SK-N-SH treated with all-trans-retinoic acid at 6 μM for 48 hours (cell line): ENCODE measurements around the gene SRP14.
A peak's percentile ranks its signal among the peaks of the same experiment; 100 is the strongest.

Experiments
- ATAC-seq: fragments of 200-7000 bp; cut with Tn5 transposase; 3 replicates; pipeline ENCODE4 v1.9.1; 2020; ENCODE audit warnings: mild to moderate bottlenecking, moderate library complexity
- ARNTL ChIP-seq: fragments of 450-650 bp; formaldehyde crosslinking; IDR thresholded peaks from 2 replicates; pipeline ENCODE4 v1.5.0; 2020; ENCODE audit warnings: low read depth, mild to moderate bottlenecking, moderate library complexity, borderline replicate concordance
- BACH2 ChIP-seq: fragments of 250-450 bp; sonication (Bioruptor Pico); IDR thresholded peaks from 2 replicates; pipeline ENCODE4 v1.9.0; 2021; ENCODE audit warnings: mild to moderate bottlenecking, borderline replicate concordance
- GLIS3 ChIP-seq: fragments of 250-450 bp; sonication (Bioruptor Pico); IDR thresholded peaks from 2 replicates; pipeline ENCODE4 v1.5.0; 2020; ENCODE audit warnings: mild to moderate bottlenecking, moderate library complexity
- ISL1 ChIP-seq: fragments of 250-450 bp; sonication (Bioruptor Pico); IDR thresholded peaks from 2 replicates; pipeline ENCODE4 v2.1.2; 2022; ENCODE audit warnings: mild to moderate bottlenecking, moderate library complexity
- OSR1 ChIP-seq: fragments of 250-450 bp; sonication (Bioruptor Pico); IDR thresholded peaks from 2 replicates; pipeline ENCODE4 v1.8.0; 2022; ENCODE audit warnings: moderate library complexity, mild to moderate bottlenecking, inconsistent platforms
- PPARA ChIP-seq: fragments of 250-450 bp; sonication (Bioruptor Pico); IDR thresholded peaks from 2 replicates; pipeline ENCODE4 v1.5.0; 2020; ENCODE audit warnings: mild to moderate bottlenecking, borderline replicate concordance
- RARB ChIP-seq: fragments of 250-450 bp; sonication (Bioruptor Pico); IDR thresholded peaks from 2 replicates; pipeline ENCODE4 v1.8.0; 2021; ENCODE audit warnings: mild to moderate bottlenecking, moderate library complexity
- TOX ChIP-seq: fragments of 250-450 bp; sonication (Bioruptor Pico); IDR thresholded peaks from 2 replicates; pipeline ENCODE4 v1.8.0; 2021; ENCODE audit warnings: mild to moderate bottlenecking, moderate library complexity, borderline replicate concordance
- ZC3H10 ChIP-seq: fragments of 250-450 bp; sonication (Bioruptor Pico); IDR thresholded peaks from 2 replicates; pipeline ENCODE4 v1.5.1; 2021; ENCODE audit warnings: mild to moderate bottlenecking, moderate library complexity
- ZFP3 ChIP-seq: fragments of 250-450 bp; sonication (Bioruptor Pico); IDR thresholded peaks from 2 replicates; pipeline ENCODE4 v1.5.0; 2020; ENCODE audit warnings: mild to moderate bottlenecking, moderate library complexity
- ZNF565 ChIP-seq: fragments of 450-650 bp; formaldehyde crosslinking; conservative IDR thresholded peaks from 2 replicates; pipeline ENCODE4 v1.5.0; 2020; ENCODE audit warnings: low read depth, mild to moderate bottlenecking, moderate library complexity
- ZNF70 ChIP-seq: fragments of 450-650 bp; formaldehyde crosslinking; IDR thresholded peaks from 2 replicates; pipeline ENCODE4 v1.5.0; 2020; ENCODE audit warnings: mild to moderate bottlenecking, moderate library complexity
- ZNF8 ChIP-seq: fragments of 450-650 bp; formaldehyde crosslinking; IDR thresholded peaks from 2 replicates; pipeline ENCODE4 v1.5.0; 2020; ENCODE audit warnings: mild to moderate bottlenecking, moderate library complexity
- TF ChIP-seq, protein P1 (sequence below): fragments of 250-450 bp; sonication (Bioruptor Pico); IDR thresholded peaks from 2 replicates; pipeline ENCODE4 v1.5.1; 2020; ENCODE audit warnings: low read depth, mild to moderate bottlenecking, moderate library complexity
- TF ChIP-seq, protein P2 (sequence below): fragments of 250-450 bp; sonication (Bioruptor Pico); IDR thresholded peaks from 2 replicates; pipeline ENCODE4 v1.5.1; 2021; ENCODE audit warnings: mild to moderate bottlenecking, moderate library complexity
- TF ChIP-seq, protein P3 (sequence below): fragments of 250-450 bp; sonication (Bioruptor Pico); IDR thresholded peaks from 2 replicates; pipeline ENCODE4 v1.8.0; 2021; ENCODE audit warnings: low read depth, mild to moderate bottlenecking, moderate library complexity, borderline replicate concordance
- TF ChIP-seq, protein P4 (sequence below): fragments of 250-450 bp; sonication (Bioruptor Pico); IDR thresholded peaks from 2 replicates; pipeline ENCODE4 v1.5.0; 2020; ENCODE audit warnings: mild to moderate bottlenecking, moderate library complexity

Gene SRP14

DNA sequence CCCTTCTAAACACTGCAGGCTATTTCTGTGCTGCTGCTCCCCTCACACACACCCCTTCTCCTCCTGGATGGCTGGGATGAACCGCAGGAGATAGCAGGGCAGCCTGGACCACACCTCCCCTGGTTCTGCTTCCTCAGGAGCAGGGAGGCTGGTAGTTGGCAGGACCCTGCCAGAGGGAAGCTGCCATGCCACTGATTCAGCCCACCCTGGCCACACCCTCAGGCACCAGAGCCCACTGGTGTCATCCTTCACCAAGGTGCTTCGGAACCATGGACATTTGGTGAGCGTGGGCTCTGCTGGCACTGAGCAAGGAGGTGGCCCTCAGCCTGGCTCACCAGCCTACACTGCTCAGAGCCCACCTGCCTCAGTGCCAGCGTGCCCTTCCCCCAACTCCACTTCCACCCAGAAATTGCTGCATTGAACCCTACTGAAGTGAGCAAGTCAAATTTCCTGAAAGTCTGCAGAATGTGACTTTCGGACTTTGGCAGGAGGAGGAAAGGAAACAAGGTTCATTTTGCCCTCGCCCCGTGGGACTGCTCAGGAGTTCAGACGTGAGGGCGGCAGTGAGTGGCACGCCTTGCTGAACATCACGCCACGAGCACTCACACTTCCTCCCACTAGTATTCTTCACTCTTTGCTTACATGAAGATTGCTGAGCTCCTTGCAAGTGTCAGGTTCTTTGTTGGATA is 43.4 kb upstream of the SRP14 start:
- peak; percentile 48 for ATAC-seq
- TF ChIP-seq, protein P1, sequence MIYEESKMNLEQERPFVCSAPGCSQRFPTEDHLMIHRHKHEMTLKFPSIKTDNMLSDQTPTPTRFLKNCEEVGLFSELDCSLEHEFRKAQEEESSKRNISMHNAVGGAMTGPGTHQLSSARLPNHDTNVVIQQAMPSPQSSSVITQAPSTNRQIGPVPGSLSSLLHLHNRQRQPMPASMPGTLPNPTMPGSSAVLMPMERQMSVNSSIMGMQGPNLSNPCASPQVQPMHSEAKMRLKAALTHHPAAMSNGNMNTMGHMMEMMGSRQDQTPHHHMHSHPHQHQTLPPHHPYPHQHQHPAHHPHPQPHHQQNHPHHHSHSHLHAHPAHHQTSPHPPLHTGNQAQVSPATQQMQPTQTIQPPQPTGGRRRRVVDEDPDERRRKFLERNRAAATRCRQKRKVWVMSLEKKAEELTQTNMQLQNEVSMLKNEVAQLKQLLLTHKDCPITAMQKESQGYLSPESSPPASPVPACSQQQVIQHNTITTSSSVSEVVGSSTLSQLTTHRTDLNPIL = no peak
- TF ChIP-seq TOX (CRISPR knock-in tag) (no peak), ZFP3 (CRISPR knock-in tag) (no peak), RARB (CRISPR knock-in tag) (no peak), PPARA (no peak), ZNF565 (CRISPR knock-in tag) (no peak), ARNTL (CRISPR knock-in tag) (no peak), OSR1 (CRISPR knock-in tag) (no peak), ZNF70 (no peak)
- TF ChIP-seq, protein P2, sequence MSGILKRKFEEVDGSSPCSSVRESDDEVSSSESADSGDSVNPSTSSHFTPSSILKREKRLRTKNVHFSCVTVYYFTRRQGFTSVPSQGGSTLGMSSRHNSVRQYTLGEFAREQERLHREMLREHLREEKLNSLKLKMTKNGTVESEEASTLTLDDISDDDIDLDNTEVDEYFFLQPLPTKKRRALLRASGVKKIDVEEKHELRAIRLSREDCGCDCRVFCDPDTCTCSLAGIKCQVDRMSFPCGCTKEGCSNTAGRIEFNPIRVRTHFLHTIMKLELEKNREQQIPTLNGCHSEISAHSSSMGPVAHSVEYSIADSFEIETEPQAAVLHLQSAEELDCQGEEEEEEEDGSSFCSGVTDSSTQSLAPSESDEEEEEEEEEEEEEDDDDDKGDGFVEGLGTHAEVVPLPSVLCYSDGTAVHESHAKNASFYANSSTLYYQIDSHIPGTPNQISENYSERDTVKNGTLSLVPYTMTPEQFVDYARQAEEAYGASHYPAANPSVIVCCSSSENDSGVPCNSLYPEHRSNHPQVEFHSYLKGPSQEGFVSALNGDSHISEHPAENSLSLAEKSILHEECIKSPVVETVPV (CRISPR knock-in tag) = no peak

DNA sequence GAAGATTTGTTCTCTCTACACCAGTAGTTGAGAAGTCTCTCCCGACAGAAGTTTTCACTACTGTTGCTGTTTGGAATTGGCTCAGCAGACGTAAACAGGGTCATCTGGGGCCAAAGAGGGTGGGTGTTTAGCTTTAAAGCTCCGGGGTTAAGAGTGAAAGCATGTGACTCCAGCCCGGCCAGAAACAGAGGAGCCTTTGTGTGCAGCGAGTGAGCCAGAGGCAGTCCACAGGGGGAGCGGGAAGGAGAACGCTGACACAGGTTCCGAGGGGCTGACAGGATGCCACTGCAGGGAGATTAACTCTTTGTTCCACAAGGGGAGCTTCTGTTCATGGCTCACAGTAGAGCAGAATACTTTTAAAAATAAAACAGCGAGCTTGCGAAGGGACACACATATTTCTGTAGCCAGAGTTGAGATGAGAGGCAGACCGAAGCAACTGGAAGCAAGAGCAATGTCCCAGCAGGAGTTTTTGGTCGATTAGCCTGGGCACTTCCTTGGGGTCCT is 42.8 kb upstream of the SRP14 start:
- TF ChIP-seq ZFP3 (CRISPR knock-in tag) (peak; percentile 37; the same call in 1 of the 2 replicates), RARB (CRISPR knock-in tag) (no peak)
- ATAC-seq = peak; percentile 95

DNA sequence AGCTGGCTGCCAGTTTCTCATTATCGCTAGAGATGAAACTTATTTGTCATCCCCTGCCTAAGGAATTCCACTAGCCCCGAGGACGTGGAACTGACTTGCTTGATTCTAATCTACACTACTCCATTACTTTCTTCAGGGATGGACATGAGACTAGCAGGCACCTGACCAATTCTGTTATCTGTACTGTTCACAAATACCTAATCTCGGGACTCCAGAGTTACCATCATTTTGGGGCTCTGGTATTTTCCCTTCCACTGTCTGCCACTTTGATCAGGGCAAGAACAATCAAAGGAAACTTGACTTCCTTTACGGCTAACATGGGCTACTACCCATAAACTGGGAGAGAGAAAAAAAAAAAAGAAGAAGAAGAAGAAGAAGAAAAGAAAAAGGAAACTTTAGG is 41.9 kb upstream of the SRP14 start:
- ATAC-seq = no peak
- TF ChIP-seq, protein P2 (CRISPR knock-in tag) = no peak
- TF ChIP-seq ZC3H10 (CRISPR knock-in tag) (no peak), ZFP3 (CRISPR knock-in tag) (no peak), BACH2 (CRISPR knock-in tag) (no peak), ISL1 (no peak), PPARA (no peak), GLIS3 (no peak), OSR1 (CRISPR knock-in tag) (no peak), ZNF70 (no peak), ZNF8 (CRISPR knock-in tag) (no peak), ARNTL (CRISPR knock-in tag) (no peak)
- TF ChIP-seq, protein P3, sequence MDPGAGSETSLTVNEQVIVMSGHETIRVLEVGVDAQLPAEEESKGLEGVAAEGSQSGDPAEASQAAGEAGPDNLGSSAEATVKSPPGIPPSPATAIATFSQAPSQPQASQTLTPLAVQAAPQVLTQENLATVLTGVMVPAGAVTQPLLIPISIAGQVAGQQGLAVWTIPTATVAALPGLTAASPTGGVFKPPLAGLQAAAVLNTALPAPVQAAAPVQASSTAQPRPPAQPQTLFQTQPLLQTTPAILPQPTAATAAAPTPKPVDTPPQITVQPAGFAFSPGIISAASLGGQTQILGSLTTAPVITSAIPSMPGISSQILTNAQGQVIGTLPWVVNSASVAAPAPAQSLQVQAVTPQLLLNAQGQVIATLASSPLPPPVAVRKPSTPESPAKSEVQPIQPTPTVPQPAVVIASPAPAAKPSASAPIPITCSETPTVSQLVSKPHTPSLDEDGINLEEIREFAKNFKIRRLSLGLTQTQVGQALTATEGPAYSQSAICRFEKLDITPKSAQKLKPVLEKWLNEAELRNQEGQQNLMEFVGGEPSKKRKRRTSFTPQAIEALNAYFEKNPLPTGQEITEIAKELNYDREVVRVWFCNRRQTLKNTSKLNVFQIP (CRISPR knock-in tag) = no peak
- TF ChIP-seq, protein P1 = no peak
- TF ChIP-seq, all 23 proteins: peak for 0

DNA sequence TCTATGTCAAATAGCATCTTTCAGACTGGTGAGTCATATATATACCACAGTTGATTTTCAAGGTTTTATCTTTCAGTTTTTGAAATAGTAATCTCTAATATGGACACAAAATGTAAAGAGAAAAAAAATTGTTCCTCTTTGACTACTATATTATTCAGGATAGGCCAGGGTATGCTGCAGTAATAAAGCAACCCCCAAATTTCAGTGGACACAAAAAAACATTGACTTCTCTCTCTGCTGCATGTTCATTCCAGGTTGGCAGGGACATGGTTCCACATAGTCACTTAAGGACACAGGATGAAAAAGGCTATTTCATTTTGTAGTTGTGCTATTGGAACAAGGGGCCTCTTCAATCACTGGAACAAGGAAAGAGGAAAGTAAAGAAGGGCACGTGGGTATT is 41.1 kb upstream of the SRP14 start:
- ATAC-seq = no peak
- TF ChIP-seq, protein P1 = no peak
- TF ChIP-seq, protein P4, sequence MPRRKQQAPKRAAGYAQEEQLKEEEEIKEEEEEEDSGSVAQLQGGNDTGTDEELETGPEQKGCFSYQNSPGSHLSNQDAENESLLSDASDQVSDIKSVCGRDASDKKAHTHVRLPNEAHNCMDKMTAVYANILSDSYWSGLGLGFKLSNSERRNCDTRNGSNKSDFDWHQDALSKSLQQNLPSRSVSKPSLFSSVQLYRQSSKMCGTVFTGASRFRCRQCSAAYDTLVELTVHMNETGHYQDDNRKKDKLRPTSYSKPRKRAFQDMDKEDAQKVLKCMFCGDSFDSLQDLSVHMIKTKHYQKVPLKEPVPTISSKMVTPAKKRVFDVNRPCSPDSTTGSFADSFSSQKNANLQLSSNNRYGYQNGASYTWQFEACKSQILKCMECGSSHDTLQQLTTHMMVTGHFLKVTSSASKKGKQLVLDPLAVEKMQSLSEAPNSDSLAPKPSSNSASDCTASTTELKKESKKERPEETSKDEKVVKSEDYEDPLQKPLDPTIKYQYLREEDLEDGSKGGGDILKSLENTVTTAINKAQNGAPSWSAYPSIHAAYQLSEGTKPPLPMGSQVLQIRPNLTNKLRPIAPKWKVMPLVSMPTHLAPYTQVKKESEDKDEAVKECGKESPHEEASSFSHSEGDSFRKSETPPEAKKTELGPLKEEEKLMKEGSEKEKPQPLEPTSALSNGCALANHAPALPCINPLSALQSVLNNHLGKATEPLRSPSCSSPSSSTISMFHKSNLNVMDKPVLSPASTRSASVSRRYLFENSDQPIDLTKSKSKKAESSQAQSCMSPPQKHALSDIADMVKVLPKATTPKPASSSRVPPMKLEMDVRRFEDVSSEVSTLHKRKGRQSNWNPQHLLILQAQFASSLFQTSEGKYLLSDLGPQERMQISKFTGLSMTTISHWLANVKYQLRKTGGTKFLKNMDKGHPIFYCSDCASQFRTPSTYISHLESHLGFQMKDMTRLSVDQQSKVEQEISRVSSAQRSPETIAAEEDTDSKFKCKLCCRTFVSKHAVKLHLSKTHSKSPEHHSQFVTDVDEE = no peak
- TF ChIP-seq ZC3H10 (CRISPR knock-in tag) (no peak), BACH2 (CRISPR knock-in tag) (no peak)
